Measurements from ENCODE around the gene CYTL1.

Gene CYTL1

DNA sequence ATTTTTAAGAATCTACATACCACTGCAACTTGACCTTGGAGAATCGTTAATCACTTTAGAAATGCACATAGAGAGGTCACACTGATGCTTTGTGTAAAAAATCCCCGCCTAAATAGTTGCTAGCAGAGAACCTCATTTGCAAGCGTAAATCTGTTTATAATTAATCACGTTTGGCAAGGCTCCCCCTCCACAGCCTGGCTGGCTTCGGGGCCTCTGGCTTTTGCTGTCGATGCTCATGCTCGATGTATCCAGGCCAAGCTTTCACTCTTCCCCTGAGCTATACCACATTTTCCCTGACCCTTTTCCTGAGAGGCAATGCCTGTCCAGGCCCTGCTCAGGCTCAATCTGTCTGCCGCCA lies 23.4 kb downstream of the CYTL1 start:
- DNase-seq, result no peak

DNA sequence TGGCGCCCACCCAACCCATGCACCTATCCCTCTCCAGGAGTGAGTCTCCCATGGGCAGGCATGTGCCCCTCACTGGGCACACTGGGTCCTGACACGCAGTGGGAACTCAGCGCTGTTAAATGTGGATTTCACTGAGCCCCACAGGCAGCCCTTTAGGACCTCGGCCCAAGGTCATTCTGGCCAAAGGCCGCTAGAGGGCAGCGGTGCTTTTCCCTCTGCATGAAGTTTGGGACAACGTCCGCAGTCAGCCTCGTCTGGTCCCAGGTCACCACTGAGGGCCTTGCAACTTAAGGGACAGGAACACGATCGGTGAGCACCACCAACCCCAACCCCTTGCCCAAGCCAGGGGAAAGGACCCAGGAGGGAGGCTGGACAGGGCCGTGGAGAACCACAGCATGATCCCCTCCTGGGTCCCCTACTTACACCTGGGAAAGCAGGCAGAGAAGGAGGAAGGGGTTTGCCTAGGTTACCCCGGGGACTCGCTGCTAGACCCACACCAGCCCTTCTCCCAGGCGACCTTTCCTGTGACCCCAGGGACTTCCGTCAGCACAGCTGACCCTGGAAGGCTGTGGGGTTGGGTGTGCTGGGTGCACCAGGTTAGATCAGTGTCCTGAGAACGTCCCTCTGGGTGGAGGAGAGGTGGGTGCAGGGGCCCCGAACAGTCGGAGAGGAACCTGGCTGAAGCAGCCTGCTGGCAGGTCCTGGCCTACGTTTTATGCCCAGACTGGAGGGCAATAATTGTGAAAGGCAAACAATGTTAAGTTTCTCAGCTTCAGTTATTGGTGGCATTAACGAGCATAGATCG lies 24.0 kb downstream of the CYTL1 start:
- DNase-seq, result no peak

DNA sequence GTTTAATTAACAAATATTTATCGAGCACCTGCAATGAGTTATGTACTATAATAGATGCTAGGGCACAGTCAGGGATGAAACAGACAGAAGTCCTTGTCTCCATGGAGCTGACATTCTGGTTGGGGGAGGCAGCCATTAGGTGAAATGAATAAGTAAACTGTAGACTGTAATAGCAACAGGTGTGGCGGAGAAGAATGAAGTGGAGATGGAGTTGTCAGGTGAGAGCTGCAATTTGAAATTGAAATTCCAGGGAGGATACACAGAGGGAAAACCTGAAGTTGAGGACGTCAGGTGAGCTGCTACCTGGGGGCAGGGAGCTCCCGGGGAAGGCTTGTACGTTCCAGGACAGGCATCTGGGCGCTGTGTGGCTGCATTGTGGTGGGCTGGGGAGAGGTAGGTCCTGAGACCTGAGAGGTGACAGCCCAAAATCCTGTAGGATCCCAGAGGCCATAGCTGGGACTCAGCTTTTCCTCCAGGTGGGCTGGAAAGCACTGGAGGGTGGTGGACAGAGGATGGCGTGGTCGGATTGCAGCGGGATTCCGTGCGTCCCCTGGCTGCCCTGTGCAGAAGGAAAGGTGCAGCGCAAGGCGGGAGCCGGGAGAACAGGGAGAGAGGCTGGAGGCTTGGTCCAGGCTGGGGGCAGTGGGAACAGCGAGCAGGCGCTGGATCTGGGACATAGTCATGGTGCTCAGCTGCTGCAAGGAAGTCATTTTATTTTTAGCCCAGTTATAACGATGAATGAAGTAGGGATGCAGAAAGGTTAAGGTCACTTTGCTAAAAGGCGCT lies 24.8 kb downstream of the CYTL1 start:
- no peak for DNase-seq

DNA sequence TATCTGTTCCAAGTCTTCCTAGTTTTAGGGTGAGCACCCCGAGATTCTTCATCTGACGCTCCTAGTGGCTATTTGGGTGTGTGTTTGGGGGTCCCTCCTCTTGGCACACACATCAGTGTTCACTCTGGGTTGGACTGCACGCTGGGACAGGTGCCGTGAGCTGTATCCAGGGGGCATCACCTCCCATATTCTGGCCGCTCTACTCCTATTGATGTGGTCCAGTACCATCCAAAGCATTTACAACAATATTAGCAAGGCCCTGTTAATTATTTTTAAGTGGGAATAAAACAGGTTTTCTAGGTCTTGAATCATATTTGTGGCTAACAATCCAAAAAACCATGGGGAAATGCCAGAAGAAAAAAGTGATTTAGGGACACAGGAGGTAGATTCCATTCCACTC lies 26.4 kb downstream of the CYTL1 start:
- no peak for DNase-seq

DNA sequence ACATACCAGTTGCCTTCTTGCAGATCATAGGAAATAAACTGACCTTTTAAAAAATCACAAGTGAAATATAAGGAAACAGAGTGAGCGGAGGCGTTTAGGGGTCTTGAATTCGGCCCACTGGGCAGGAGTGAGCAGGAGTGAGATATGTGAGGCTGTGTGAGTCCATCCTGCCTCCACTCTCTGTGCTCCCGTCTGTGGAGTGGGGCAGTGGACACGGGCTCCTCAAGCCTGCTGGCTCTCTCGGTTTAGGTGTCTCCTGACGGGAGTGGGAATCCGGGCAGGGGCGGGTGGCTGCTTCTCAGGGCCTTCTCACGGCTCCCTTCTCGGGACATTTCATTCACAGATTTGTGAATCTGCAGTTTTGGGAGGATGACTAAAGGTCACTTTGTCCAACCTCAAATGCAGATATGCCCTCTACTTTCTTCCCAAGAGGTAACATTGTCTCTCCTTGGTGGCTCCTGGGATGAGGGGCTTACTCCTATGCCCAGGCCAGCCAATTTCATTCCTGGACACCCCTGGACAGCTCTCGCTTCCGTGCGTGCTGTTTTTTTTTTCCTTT lies 27.6 kb downstream of the CYTL1 start:
- DNase-seq, result no peak

DNA sequence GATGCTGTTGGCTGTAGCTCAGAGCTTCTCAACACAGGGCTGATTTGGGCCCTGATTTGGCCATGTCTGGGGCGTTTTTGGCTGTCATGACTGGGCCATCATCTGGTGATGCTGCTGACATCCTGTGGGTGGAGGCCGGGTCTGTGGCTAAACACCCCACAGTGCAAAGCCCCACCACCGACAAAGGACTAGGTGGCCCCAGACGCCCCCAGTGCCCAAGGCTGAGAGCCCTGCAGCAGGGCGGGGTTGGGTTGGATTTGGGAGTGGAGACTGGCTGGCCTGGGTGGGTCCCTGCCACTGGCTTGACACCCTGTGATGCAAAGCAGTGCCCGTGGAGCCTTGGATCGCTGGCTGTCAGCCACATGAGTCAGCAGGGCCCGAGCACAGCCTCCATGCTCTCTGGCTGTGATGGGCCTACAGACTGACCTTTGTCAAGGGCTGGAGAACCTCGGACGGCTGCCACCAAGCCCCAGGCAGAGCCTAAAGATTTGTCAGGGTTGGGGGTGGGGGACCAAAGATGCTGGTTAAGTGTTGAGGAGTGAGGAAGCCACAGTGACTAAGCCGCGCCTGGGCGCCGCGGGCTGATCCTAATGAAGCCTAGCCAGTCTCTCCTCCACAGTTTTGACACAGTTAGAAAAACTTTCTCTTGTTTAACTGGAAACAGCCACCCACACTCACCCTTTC lies 28.3 kb downstream of the CYTL1 start:
- no peak for DNase-seq

DNA sequence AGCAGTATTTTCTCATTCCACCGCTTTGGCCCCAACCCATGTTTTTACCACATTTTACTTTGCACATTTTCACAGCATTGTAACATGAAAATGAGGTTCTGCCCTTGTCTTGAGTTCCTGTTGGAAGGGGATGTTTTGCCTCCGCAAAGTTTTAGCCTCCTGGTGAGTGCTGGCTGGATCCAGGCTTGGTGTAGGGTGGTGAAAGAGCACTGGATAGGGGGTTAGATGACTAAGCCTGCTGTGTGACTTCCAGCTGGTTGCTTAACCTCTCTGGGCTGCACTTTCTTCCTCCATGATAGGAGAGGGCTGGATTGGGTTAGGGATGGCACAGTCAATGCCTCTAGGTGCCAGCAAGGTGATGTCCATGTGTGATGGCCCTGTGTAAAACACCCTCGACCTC lies 28.9 kb downstream of the CYTL1 start:
- DNase-seq, result no peak

DNA sequence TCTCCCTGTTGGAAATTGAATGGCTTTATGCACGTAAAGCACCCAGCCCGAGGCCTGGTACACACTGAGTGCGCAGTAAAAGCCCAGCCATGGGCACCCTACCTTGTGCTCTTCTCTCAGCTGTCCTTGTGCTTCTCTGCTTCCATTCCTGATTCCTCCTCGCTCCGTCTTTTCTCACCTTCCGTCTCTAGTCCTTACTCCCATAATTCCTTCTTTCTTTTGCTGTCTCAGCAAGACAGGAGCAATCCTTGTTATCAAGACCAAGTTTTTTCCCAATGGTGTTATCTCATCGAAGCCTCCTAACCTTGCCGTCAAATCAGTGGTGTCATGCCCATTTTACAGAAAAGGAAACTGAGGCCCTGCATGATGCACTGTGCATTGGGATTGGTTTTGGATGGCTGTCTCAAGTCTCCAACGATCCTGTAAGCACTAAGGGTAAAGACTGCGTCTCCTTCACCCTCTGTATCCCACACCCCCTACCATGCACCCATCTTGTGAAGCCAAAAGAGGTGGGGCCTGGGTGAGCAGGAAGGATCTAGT lies 30.1 kb downstream of the CYTL1 start:
- no peak for DNase-seq

DNA sequence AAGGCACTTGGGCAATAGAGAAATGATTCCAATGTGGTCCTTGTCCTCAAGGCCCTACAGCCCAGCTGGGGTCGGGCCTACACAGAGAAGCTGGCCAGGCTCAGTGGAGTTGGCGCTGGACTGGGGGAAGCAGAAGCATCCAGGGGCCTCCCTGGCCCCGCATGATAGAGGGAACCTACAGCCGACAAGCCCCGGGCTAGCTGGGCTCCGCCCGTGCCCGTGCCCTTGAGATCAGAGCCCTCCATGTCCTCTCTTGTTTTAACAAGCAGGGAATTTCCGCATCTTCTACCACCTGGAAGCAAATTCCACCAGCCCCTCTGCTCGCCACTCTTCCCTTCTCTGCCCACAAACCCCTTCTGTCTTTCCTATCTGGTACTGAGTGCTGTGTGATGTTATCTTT lies 31.6 kb downstream of the CYTL1 start:
- no peak for DNase-seq

DNA sequence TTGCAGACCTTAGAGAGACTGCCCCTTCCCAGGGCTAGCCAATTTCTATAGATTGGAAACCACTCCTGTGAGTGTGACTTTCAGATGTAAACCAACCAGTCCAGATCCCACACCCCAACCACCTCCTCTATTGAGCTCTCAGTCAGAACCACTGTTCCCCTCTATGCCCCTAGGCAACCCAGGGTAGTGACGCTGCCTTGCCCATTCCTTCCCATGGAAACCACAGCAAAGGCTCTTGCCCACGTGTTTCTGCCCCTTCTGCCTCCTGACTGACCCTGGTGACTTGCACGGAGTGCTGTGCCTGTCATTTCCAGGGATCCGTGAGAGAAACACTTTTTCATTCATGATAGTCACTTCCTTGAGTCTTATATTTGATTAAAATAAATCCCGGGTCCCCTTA lies 32.4 kb downstream of the CYTL1 start:
- DNase-seq, result no peak

DNA sequence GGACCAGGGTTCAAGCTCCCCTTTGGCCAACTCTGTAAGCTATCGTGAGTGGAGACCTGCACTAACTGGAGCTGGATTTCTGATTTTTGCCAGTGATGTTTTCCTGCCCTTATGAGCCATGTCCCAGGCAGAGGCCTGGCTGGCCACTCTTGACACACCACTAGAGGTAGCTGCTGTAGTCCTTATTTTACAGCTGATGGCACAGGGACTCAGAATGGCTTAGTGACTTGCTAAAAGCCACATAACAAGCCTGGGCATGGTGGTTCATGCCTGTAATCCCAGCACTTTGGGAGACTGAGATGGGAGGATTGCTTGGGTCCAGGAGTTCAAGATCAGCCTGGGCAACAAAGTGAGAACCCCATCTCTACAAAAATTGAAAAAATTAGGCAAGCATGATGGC lies 33.4 kb downstream of the CYTL1 start:
- DNase-seq, result no peak

DNA sequence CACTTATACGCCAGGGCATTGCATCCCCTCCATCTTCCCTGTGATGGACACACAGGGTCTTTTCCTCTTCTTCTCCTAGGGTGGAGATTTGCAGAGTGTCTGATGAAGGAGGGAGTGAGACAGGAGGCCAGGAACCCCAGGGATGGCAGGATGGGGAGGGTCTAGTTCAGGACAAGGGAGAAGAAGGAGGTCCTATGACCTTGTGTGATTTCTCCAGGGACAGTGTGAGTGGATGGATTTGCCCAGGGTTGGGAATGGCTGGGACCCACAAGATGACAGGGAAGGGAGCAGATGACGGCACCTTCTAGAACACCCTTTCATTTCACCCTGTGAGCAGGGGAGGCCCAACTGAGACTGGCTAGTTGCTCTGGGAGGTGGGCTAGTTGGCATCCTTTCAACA lies 34.2 kb downstream of the CYTL1 start:
- no peak for DNase-seq

DNA sequence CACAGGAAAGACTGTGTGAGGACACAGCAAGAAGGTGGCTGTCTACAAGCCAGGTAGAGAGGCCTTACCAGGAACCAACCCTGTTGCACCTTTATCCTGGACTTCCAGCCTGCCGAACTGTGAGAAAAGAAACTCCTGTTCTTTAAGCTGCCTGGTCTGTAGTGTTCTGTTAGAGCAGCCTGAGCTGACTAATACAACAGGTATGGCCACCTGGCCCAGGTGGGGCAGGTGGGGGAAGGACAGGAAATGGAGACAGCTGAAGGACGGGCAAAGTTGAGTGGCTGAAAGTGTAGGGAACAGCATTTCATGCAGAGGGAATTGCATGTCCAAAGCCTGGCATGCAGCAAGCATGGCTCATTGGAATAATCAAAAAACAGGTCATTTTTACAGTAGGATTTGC lies 35.1 kb downstream of the CYTL1 start:
- no peak for DNase-seq

DNA sequence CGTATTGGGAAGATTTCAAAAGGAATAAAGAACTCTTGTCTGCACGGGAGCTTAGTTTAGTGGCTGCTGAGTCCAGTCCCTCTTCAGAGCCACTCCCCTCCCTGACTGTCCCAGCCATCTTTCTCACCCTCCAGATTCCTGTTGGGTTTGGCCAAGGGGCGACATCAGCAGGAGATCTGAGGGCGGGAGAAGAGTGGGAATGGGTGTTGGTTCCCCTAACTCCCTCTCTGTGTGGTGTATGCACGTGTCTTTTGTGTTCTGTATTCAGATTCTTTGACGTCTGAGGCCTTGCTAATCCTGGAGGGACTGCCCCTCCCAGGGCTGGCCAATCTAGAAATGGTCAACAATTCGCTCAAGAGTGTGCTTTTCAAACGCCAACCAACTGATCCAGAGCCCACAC lies 37.4 kb downstream of the CYTL1 start:
- DNase-seq, result no peak

DNA sequence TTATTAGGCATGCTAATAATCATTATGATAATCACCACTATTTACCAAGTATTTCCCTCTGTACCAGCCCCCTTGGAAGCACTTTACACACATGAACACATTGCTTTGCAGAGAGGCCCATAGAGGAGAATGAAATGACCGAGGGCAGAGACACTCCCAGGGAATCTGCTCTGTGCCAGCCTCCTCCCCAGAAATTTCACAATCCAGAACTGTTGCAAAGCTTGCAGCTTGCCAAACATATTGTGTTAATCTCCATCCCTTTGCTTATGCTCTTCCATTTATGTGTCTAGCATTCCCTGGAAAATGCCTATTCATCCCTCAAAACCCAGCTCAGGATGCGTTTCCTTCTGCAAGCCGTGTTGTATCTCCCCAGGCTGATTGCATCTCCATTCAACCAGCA lies 37.8 kb downstream of the CYTL1 start:
- DNase-seq, result no peak

DNA sequence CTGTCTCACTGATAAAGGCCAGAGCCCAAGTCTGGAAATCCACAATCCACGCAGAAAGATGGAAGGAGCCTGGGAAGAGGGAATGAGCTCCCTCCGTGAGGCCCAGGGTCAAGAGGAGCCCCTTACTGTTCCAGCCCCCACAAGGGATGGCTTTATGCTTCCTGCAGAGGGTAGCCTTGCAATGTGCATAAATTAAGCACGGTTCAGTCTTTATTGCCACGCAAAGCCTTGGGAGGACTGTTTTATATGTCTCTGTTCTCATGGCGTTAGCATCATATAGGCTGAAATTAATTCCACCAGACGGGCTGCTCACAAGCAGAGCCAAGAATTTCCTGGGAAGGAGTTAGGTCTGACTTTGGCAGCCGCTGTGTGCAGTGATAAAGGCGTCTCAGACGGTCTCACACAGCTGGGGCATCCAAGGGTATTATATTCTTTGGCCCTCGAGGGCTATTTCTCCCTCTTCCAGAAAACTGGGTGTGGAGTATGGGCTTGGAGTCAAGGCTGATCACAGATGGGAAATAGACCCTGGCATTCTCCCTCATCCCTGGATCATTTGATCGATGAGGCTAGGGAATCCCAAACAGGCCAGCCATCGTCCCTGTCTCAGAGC lies 38.5 kb downstream of the CYTL1 start:
- no peak for DNase-seq

DNA sequence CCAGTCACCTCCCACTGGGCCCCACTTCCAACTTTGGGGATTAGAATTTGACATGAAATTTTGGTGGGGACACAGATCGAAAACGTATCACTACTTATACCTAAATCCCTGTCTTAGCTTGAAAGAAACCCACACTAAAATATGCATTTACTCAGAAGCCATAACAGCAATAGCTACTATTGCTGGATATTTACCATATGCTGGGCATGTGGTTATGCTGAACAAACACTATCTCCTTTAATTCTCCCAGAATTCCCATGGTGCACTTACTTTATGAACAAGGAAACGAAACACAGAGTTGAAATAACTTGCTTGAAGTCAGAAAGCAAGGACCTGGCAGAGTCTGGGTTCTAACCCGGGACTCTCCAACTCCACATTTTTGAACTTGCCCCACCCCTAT lies 39.3 kb downstream of the CYTL1 start:
- DNase-seq, result no peak

DNA sequence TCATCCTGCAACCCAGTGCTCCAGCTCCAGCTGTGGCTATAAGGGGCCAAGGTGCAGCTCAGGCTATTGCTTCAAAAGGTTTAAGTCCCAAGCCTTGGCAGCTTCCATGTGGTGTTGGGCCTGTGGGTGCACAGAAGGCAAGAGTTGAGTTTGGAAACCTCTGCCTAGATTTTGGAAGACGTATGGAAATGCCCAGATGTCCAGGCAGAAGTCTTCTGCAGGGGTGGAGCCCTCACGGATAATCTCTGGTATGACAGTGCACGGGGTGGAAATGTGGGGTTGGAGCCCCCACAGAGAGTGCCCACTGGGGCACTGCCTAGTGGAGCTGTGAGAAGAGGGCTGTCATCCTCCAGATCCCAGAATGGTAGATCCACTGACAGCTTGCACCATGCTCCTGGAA lies 44.5 kb downstream of the CYTL1 start:
- no peak for DNase-seq

DNA sequence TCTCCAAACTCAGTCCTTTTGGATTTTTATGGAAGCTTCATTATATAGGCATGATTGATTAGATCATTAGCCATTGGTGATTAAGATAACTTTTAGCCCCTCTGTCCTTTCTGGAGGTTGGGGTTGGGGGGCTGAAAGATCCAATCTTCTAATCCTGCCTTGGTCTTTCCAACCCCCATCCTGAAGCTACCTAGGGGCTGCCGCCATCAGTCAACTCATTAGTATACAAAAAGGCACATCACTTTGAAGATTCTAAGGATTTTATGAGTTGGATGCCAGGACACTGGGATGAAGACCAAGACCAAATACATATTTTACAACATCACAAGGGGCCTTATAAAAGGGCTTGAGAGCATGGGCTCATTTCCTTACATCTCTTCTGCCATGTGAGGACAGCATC lies 47.5 kb downstream of the CYTL1 start:
- DNase-seq, result no peak

DNA sequence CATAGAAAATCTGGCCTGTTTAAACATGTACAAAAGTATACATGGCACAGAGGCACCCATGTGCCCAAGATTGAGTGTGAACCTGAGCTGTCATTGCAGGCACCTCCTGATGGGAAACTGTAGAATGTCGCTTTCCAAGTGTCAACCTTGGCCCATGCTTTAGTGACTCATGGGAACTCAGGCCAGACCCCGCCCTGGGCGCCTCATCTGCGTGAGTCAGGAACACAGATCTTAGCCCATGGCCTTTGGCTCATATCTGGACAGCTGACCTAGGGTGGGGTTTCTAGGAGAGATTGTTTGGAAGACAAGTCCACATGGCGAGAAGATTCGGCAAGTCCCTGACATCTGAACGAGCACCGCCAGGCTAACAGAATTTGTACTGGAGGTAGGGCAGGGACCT lies 50.0 kb downstream of the CYTL1 start:
- no peak for DNase-seq

DNA sequence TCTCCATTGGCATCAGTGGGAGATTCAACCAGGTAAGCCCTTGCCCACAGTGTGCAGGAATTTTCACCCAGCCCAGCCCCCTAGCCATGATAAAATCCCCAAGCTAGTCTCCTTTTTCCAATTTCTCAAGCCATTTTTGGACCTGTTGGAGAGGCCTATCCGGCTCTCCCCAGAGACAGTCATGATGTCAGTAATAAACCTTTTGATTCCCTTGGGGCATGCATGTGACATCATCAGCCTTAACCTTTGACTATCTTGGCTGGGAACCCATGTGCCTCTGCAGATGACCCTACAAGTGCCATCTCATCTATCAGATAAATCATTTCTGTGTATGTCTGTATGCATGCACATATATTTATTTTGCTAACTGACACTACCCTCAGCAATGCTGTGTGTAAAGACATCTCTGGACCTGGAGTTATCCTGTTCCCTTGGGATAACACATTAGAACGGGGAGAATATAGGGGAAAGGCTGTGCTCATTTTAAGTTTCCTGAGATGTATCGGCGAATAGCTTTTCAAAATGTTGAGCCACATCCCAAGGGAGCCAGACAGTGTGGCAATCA lies 51.0 kb downstream of the CYTL1 start:
- no peak for DNase-seq
